Uterus (tissue), 2 donors: ENCODE data around the gene ZNF571.

Experiments used
- POLR2A ChIP-seq, 2 donors: fragments of 450-650 bp; IDR thresholded peaks; one replicate each; pipeline ENCODE4 v1.6.1; 2016; ENCODE audit warnings: antibody characterized with exemption in 2 of 2, mild to moderate bottlenecking in 1 of 2, moderate library complexity in 1 of 2
- TF ChIP-seq, protein P1 (sequence below), 4 experiments: fragments of 200-600 bp in 2 of 4; fragments of 450-650 bp in 2 of 4; sonication (generic) in 2 of 4; IDR thresholded peaks; one replicate each; pipeline ENCODE4 v1.5.1; 2016 to 2019; ENCODE audit warnings: antibody characterized with exemption in 4 of 4, mild to moderate bottlenecking in 2 of 4, moderate library complexity in 1 of 4

DNA sequence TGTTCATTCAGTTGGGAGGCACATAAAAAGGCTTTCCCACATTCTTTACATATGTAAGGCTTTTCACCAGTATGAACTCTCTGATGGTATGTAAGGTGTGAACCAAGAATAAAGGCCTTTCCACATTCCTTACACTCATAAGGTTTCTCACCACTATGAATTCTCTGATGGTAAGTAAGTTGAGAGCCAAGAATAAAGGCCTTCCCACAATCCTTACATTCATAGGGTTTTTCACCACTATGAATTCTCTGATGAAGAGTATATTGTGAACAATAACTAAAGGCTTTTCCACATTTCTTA is 29.3 kb downstream of the ZNF571 start:
- TF ChIP-seq, protein P1, sequence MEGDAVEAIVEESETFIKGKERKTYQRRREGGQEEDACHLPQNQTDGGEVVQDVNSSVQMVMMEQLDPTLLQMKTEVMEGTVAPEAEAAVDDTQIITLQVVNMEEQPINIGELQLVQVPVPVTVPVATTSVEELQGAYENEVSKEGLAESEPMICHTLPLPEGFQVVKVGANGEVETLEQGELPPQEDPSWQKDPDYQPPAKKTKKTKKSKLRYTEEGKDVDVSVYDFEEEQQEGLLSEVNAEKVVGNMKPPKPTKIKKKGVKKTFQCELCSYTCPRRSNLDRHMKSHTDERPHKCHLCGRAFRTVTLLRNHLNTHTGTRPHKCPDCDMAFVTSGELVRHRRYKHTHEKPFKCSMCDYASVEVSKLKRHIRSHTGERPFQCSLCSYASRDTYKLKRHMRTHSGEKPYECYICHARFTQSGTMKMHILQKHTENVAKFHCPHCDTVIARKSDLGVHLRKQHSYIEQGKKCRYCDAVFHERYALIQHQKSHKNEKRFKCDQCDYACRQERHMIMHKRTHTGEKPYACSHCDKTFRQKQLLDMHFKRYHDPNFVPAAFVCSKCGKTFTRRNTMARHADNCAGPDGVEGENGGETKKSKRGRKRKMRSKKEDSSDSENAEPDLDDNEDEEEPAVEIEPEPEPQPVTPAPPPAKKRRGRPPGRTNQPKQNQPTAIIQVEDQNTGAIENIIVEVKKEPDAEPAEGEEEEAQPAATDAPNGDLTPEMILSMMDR (IDR thresholded peaks at IDR 0.05): no peak
- TF ChIP-seq POLR2A (IDR thresholded peaks at IDR 0.05): no peak
